Activated naive CD4-positive, alpha-beta T cell treated with anti-CD3 and anti-CD28 coated beads, Interleukin-2, amount 50 U/mL, for 72 hours (primary cell): ENCODE results near the gene SLC6A11. TPM values are rescaled to one million over a fixed set of nuclear protein-coding genes. Genes with fewer than 3 reads are reported as not detected.

Experiments used
- ATAC-seq, 2 donors: fragments of 150-1000 bp; cut with Tn5 transposase; 2 replicates each; pipeline ENCODE4 v1.10.0; 2021; ENCODE audit warnings: mild to moderate bottlenecking in 2 of 2, moderate library complexity in 2 of 2
- DNase-seq, 2 donors: peaks; one replicate each; pipeline ENCODE4 v3.0.0; 2021 to 2022; ENCODE audit warnings: low spot score in 2 of 2
- H3K27ac Mint-ChIP-seq, 2 donors: one replicate each; pipeline ENCODE4 v1.8.0; 2022; ENCODE audit warnings: mild to moderate bottlenecking in 2 of 2, mixed read lengths in 2 of 2
- H3K36me3 Mint-ChIP-seq, 2 donors: one replicate each; pipeline ENCODE4 v1.8.0; 2022; ENCODE audit warnings: mixed read lengths in 2 of 2
- H3K9me3 Mint-ChIP-seq, 2 donors: one replicate each; pipeline ENCODE4 v1.8.0; 2022; ENCODE audit warnings: mixed read lengths in 2 of 2
- total RNA-seq, 2 donors: library from RNA; stranded (reverse); gene quantifications; one replicate each; pipeline ENCODE4 v1.2.3, GENCODE V29; 2022

SLC6A11 gene
- total RNA-seq, 2 donors from 2014 or later, result not detected

GRCh38 chr3:10822055-10822454 is 6.0 kb downstream of the SLC6A11 start:
- H3K36me3 Mint-ChIP-seq, result no peaks in the 10 kb centered on the region
- no peak for ATAC-seq
- no peaks in the 10 kb centered on the region for H3K9me3 Mint-ChIP-seq
- H3K27ac Mint-ChIP-seq, result peak overlapping the region in 1 of 2 donors; percentile 44
- DNase-seq, result no peak

- no peaks in the 10 kb centered on the region for H3K36me3 Mint-ChIP-seq
- peak overlapping the region in 1 of 2 donors; percentile 31 for H3K27ac Mint-ChIP-seq
- DNase-seq, result no peak
- no peak for ATAC-seq
- no peaks in the 10 kb centered on the region for H3K9me3 Mint-ChIP-seq
These were observed 6.9 kb downstream of the SLC6A11 start for GRCh38 chr3:10822708-10823515.

GRCh38 chr3:10823516-10823818 is 7.4 kb downstream of the SLC6A11 start:
- no peaks in the 10 kb centered on the region for H3K9me3 Mint-ChIP-seq
- no peak overlapping the region for H3K27ac Mint-ChIP-seq

DNA sequence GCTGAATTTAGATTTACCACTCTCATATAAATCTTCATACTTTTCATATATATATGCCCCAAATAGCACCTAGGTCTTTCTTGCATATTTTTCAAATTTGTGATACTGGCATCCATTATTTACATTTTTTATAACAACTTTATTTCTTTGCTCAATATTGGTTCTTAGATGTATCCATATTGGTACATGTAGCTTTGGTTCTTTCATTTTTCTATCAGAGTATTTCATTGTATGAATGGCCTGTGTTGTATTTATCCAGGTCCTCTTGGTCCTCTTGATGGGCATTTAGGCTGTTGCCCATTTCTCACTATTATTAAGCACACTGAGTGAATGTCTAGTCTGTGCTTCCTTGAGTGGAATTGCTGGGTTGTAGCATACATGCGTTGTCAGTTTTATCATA is 8.4 kb downstream of the SLC6A11 start:
- H3K9me3 Mint-ChIP-seq, result no peaks in the 10 kb centered on the region
- H3K36me3 Mint-ChIP-seq, result no peaks in the 10 kb centered on the region
- no peak for DNase-seq
- no peak for ATAC-seq
- no peak overlapping the region for H3K27ac Mint-ChIP-seq

More at GRCh38 chr3:10823516-10823818, 7.4 kb downstream of the SLC6A11 start:
- ATAC-seq (no peak), DNase-seq (no peak)
- H3K36me3 Mint-ChIP-seq, result no peaks in the 10 kb centered on the region

GRCh38 chr3:10833855-10834414 is 17.9 kb downstream of the SLC6A11 start:
- ATAC-seq, result no peak
- no peak overlapping the region for H3K27ac Mint-ChIP-seq

DNA sequence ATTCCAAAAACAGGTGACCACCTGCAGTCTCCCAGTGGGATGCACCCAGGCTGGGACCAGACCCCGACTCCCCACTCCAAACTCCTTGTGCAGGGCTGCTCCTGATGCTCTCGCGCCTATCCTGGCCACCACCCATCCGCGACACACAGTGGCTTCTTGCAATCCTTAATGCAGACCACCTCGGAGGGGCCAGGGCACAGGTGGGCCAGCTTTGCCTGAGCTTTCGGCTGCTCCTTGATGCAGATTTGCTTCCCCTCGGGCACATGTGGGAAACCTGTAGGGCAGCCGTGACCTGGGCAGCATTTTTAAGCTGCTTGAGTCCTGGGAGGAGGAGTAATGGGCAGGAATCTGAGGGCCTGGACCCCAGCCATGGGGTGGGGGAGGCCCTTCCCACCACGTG is 18.9 kb downstream of the SLC6A11 start:
- Mint-ChIP-seq H3K9me3 (no peaks in the 10 kb centered on the region), H3K36me3 (no peaks in the 10 kb centered on the region), H3K27ac (no peak overlapping the region)
- DNase-seq (no peak), ATAC-seq (no peak)

More at GRCh38 chr3:10833855-10834414, 17.9 kb downstream of the SLC6A11 start:
- Mint-ChIP-seq H3K36me3 (no peaks in the 10 kb centered on the region), H3K9me3 (no peaks in the 10 kb centered on the region)
- no peak for DNase-seq

DNA sequence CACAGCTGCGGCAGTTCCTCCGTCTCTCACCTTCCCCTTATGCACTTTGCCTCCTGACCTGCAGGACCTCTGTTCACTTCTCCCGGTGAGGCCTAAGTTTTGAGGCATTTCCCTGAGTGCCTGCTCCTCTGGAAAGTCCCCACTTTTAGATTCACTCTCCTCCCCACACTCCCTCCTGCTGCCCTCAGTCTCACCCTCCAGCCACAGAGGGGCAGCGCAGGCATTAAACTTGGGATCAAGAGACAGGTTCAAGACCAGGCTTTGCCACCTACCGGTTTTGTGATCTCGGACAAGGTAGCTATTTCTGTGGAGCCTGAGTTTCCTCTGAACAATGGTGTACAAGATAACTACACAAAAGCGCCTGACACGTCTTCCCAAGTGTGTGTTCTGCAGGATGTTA is 19.4 kb downstream of the SLC6A11 start:
- no peak for ATAC-seq
- Mint-ChIP-seq H3K9me3 (no peaks in the 10 kb centered on the region), H3K36me3 (no peaks in the 10 kb centered on the region), H3K27ac (no peak overlapping the region)
- no peak for DNase-seq

- DNase-seq (no peak), ATAC-seq (no peak)
- Mint-ChIP-seq H3K27ac (no peak overlapping the region), H3K9me3 (no peaks in the 10 kb centered on the region), H3K36me3 (no peaks in the 10 kb centered on the region)
These were observed 20.6 kb downstream of the SLC6A11 start for GRCh38 chr3:10836676-10837075.

DNA sequence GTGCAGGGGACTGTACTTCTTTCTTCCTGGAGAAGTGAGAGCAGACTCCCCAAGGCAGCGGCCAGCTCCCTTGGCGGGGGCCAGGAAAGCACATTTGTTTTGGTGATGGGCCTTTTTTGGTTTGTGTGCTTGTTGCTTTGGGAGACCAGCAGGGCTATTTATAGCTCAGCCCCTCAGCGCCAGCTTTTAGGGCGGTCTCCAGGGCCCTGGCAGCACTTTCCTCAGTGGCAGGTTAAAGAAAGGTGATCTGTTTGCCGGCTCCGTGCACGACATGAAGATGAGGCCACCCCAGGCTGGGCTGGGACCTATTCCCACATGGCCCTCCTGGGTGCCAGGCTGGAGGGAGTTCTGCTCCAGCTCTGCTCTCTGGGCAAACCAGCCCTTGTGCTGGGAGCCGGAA is 21.8 kb downstream of the SLC6A11 start:
- no peak for ATAC-seq
- no peak overlapping the region for H3K27ac Mint-ChIP-seq
- no peaks in the 10 kb centered on the region for H3K9me3 Mint-ChIP-seq
- no peaks in the 10 kb centered on the region for H3K36me3 Mint-ChIP-seq
- DNase-seq, result no peak

DNA sequence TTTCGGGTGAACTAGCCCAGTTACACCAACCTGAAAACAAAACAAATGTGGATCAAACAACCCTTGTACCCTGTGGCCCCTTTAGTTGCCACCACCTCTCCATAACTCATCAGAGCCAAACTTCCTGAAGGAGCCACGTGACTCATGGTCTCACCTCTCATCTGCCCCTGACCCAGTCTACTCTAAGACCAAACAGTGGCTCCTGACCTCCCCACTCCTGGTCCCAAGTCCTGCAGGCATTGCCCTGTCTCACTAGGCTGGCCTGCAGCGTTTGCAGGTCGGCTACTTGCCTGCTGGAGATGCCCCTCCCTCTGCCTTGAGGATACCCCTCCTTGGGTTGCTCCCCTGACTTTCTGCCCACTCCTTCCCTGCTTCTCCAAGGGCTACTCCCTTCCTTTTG is 23.1 kb downstream of the SLC6A11 start:
- Mint-ChIP-seq H3K36me3 (no peaks in the 10 kb centered on the region), H3K27ac (peak overlapping the region in 1 of 2 donors; percentile 18), H3K9me3 (peaks cover 0 to 4% of the 10 kb centered on the region in 2 donors)
- DNase-seq, result no peak
- no peak for ATAC-seq

DNA sequence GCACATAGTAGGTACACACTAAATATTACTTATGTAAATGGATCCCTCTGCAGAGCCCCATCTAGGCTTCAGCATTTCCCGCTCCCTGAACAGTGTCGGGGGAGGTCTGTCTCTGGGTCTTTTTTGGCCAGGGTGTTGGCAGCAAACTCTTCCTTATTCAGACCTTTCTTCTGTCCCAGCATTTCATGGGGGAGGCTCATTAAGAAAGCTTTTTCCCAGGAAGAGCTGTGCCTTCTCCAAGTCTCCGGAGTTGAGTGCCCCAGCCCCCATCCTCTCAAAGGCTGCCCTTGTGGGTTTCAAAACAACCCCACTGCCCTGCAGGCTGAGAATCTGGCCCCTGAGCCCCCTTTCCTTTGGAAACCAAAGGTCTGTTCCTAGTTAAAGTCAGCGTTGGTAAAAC is 25.1 kb downstream of the SLC6A11 start:
- DNase-seq, result no peak
- Mint-ChIP-seq H3K36me3 (no peaks in the 10 kb centered on the region), H3K27ac (no peak overlapping the region), H3K9me3 (peaks cover 0 to 4% of the 10 kb centered on the region in 2 donors)
- ATAC-seq, result no peak

DNA sequence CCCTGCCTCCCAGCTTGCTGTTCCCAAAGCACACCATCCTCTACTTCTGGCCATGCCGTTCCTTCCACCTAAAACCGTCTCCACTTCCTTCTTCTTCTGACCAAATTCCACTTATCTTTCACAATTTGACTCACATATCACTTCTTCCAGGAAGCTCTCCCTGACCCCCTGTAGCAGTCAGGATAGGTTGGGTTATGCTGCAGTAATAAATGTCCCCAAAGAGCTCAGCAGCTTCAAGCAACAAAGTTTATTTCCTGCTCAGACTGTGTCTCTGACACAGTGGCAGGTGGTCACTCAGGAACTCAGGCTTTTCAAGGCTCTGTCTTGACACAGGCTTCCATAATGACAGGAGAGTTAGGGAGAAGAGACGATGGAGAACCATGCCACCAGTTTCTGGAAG is 27.4 kb downstream of the SLC6A11 start:
- no peak for ATAC-seq
- Mint-ChIP-seq H3K36me3 (no peaks in the 10 kb centered on the region), H3K9me3 (peaks cover 0 to 4% of the 10 kb centered on the region in 2 donors), H3K27ac (no peak overlapping the region)
- DNase-seq, result no peak

DNA sequence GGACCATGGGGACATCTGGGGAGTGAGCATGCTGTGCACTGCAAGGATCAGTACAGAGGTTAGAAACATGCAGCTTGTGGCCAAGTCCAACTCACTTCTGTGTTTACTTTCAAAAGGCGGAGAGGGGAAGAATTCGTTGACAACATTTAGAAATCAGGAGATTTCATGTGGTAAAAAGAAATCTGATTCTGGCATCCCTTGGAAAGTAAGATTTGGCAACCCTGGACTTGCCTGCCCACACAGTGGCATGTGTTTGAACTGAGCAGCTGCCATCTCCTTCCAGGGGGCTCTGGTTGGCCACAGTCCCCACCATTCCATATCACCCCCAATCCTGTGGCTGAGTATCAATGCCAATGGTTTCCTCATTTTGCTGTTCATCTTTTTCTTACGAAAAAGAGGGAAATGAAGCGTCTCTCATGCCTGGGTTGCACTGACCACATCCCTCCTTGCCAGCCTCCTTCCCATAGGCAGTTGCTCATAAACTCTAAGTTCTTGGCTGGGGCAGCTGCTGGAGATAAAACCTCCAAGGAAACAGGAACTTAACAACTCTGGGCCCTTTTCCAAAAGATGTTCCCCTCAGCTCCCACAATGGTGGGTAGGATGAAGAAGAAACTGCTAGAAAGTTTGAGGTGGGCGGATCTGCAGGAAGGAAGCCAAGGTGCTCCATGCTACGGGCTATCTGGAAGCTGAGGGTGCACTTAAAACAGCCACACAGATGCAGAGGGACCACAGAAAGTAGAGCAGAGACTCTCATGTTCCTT is 29.2 kb downstream of the SLC6A11 start:
- no peak overlapping the region for H3K27ac Mint-ChIP-seq
- no peaks in the 10 kb centered on the region for H3K36me3 Mint-ChIP-seq
- peaks cover 0 to 4% of the 10 kb centered on the region in 2 donors for H3K9me3 Mint-ChIP-seq
- no peak for DNase-seq
- no peak for ATAC-seq

GRCh38 chr3:10845839-10846656 is 30.0 kb downstream of the SLC6A11 start:
- peaks cover 0 to 4% of the 10 kb centered on the region in 2 donors for H3K9me3 Mint-ChIP-seq
- H3K27ac Mint-ChIP-seq, result no peak overlapping the region
- H3K36me3 Mint-ChIP-seq, result no peaks in the 10 kb centered on the region
- peak in 1 of 2 donors; percentile 14 for DNase-seq
- peak in 1 of 2 donors; percentile 76 for ATAC-seq

GRCh38 chr3:10846657-10846975 is 30.6 kb downstream of the SLC6A11 start:
- DNase-seq (no peak), ATAC-seq (no peak)
- H3K9me3 Mint-ChIP-seq, result peaks cover 0 to 4% of the 10 kb centered on the region in 2 donors
- H3K36me3 Mint-ChIP-seq, result no peaks in the 10 kb centered on the region
- no peak overlapping the region for H3K27ac Mint-ChIP-seq

GRCh38 chr3:10848261-10848660 is 32.2 kb downstream of the SLC6A11 start:
- ATAC-seq (peak; percentile 94 to 99), DNase-seq (peak; percentile 46 to 65)
- H3K27ac Mint-ChIP-seq, result no peak overlapping the region
- H3K9me3 Mint-ChIP-seq, result peaks cover 0 to 3% of the 10 kb centered on the region in 2 donors
- no peaks in the 10 kb centered on the region for H3K36me3 Mint-ChIP-seq
